Measurements from ENCODE around the gene PPCDC. TPM values are rescaled to one million over a fixed set of nuclear protein-coding genes. Genes with fewer than 3 reads are reported as not detected.

PPCDC gene
- total RNA-seq, 4 donors from 2014 or later = 7.4 to 25.7 (median 13.1) TPM

- no peak for DNase-seq (ENCODE audit: low spot score in 2 of 2)
- Histone ChIP-seq H3K27me3 (no peaks in the 10 kb centered on the region), H3K27ac (no peak overlapping the region), H3K9me3 (no peaks in the 10 kb centered on the region), H3K4me1 (peaks cover 13% of the 10 kb centered on the region), H3K36me3 (no peaks in the 10 kb centered on the region), H3K4me3 (no peak overlapping the region)
- WGBS = 88% methylated on average over 9 of the region's 9 CpGs
- TF ChIP-seq POLR2AphosphoS5 (IDR thresholded peaks at IDR 0.05) (no peak), EP300 (IDR thresholded peaks at IDR 0.05) (no peak), CTCF (IDR thresholded peaks at IDR 0.05) (no peak), POLR2A (IDR thresholded peaks at IDR 0.05) (no peak)
Observed at GRCh38 chr15:75063889-75064288, 40.5 kb downstream of the PPCDC start.

- Histone ChIP-seq H3K27ac (no peak overlapping the region), H3K4me3 (no peak overlapping the region), H3K36me3 (no peaks in the 10 kb centered on the region), H3K27me3 (no peaks in the 10 kb centered on the region), H3K9me3 (no peaks in the 10 kb centered on the region), H3K4me1 (peaks cover 13% of the 10 kb centered on the region)
- WGBS = 47% methylated on average over 2 of the region's 2 CpGs
- DNase-seq (ENCODE audit: low spot score in 2 of 2) = no peak
- TF ChIP-seq CTCF (IDR thresholded peaks at IDR 0.05) (no peak), POLR2AphosphoS5 (IDR thresholded peaks at IDR 0.05) (no peak), POLR2A (IDR thresholded peaks at IDR 0.05) (no peak), EP300 (IDR thresholded peaks at IDR 0.05) (no peak)
Observed at GRCh38 chr15:75064846-75065245, 41.5 kb downstream of the PPCDC start.

GRCh38 chr15:75065467-75065850 is 42.1 kb downstream of the PPCDC start:
- DNase-seq (ENCODE audit: low spot score in 2 of 2) = no peak
- H3K4me3 ChIP-seq = no peak overlapping the region
- 74% methylated on average over 1 of the region's 1 CpG for WGBS
- TF ChIP-seq POLR2AphosphoS5 (IDR thresholded peaks at IDR 0.05) (no peak), POLR2A (IDR thresholded peaks at IDR 0.05) (no peak), EP300 (IDR thresholded peaks at IDR 0.05) (no peak), CTCF (IDR thresholded peaks at IDR 0.05) (no peak)
- peaks cover 13% of the 10 kb centered on the region for H3K4me1 ChIP-seq
- H3K27ac ChIP-seq = no peak overlapping the region
- no peaks in the 10 kb centered on the region for H3K27me3 ChIP-seq
- no peaks in the 10 kb centered on the region for H3K9me3 ChIP-seq
- H3K36me3 ChIP-seq = no peaks in the 10 kb centered on the region

- Histone ChIP-seq H3K27ac (no peak overlapping the region), H3K9me3 (no peaks in the 10 kb centered on the region), H3K27me3 (no peaks in the 10 kb centered on the region), H3K4me3 (no peak overlapping the region), H3K4me1 (peaks cover 13% of the 10 kb centered on the region), H3K36me3 (no peaks in the 10 kb centered on the region)
- WGBS = 58% methylated on average over 6 of the region's 6 CpGs
- TF ChIP-seq CTCF (IDR thresholded peaks at IDR 0.05) (no peak), POLR2AphosphoS5 (IDR thresholded peaks at IDR 0.05) (no peak), POLR2A (IDR thresholded peaks at IDR 0.05) (no peak), EP300 (IDR thresholded peaks at IDR 0.05) (no peak)
- DNase-seq (ENCODE audit: low spot score in 2 of 2) = no peak
Observed at GRCh38 chr15:75065851-75066509, 42.6 kb downstream of the PPCDC start.

GRCh38 chr15:75067123-75067830 is 43.9 kb downstream of the PPCDC start:
- 69% methylated on average over 3 of the region's 3 CpGs for WGBS
- no peak overlapping the region for H3K27ac ChIP-seq

More at GRCh38 chr15:75067123-75067830, 43.9 kb downstream of the PPCDC start:
- DNase-seq (ENCODE audit: low spot score in 2 of 2) = no peak
- Histone ChIP-seq H3K27me3 (no peaks in the 10 kb centered on the region), H3K4me3 (no peak overlapping the region), H3K4me1 (peaks cover 13% of the 10 kb centered on the region), H3K9me3 (no peaks in the 10 kb centered on the region), H3K36me3 (no peaks in the 10 kb centered on the region)
- TF ChIP-seq EP300 (IDR thresholded peaks at IDR 0.05) (no peak), POLR2A (IDR thresholded peaks at IDR 0.05) (no peak), POLR2AphosphoS5 (IDR thresholded peaks at IDR 0.05) (no peak), CTCF (IDR thresholded peaks at IDR 0.05) (no peak)
